Kidney epithelial cell (primary cell): ENCODE results near the gene HYAL4. TPM values are rescaled to one million over a fixed set of nuclear protein-coding genes. Genes with fewer than 3 reads are reported as not detected.

Experiments
- DNase-seq: peaks from one replicate; pipeline ENCODE4 v3.0.0-alpha.2; 2010; ENCODE audit warnings: low read depth
- H3K27me3 ChIP-seq: 2 replicates; pipeline ENCODE4 v1.6.0; 2011; ENCODE audit warnings: low read length; ENCODE audit not compliant: control insufficient read depth, insufficient read depth
- H3K36me3 ChIP-seq: 2 replicates; pipeline ENCODE4 v1.5.1; 2011; ENCODE audit warnings: low read length; ENCODE audit not compliant: control insufficient read depth, insufficient read depth
- H3K4me3 ChIP-seq: 2 replicates; pipeline ENCODE4 v1.5.1; 2011; ENCODE audit warnings: low read depth, mild to moderate bottlenecking, control low read depth, low read length
- total RNA-seq: library from RNA; depleted of rRNA; stranded (reverse); fragments of >200 nt; gene quantifications from 2 replicates; pipeline ENCODE4 v1.2.3, GENCODE V29; 2015
- TF ChIP-seq, protein P1 (sequence below): IDR thresholded peaks from 2 replicates; pipeline ENCODE4 v1.5.1; 2011; ENCODE audit warnings: mild to moderate bottlenecking, moderate library complexity, low read length, control low read depth, inconsistent platforms; ENCODE audit not compliant: insufficient read depth, poor library complexity, severe bottlenecking

Gene HYAL4, protein sequence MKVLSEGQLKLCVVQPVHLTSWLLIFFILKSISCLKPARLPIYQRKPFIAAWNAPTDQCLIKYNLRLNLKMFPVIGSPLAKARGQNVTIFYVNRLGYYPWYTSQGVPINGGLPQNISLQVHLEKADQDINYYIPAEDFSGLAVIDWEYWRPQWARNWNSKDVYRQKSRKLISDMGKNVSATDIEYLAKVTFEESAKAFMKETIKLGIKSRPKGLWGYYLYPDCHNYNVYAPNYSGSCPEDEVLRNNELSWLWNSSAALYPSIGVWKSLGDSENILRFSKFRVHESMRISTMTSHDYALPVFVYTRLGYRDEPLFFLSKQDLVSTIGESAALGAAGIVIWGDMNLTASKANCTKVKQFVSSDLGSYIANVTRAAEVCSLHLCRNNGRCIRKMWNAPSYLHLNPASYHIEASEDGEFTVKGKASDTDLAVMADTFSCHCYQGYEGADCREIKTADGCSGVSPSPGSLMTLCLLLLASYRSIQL
- not detected in 2 replicates for total RNA-seq

DNA sequence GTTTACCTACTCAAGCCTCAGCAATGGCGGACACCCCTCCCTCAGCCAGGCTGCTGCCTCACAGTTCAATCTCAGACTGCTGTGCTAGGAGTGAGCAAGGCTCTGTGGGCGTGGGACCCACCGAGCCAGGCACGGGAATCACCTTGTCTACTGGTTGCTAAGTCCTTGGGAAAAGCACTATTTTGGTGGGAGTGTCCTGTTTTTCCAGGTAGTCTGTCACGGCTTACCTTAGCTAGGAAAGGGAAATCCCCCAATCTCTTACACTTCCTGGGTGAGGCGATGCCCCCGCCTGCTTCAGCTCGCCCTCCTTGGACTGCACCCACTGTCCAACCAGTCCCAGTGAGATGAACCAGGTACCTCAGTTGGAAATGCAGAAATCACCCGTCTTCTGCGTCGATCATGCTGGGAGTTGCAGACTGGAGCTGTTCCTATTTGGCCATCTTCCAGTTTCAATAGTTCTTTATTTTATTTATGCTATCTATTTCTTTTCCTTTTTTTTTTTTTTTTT, at the start of gene HYAL4:
TSS of gene HYAL4 (plus strand) at position 458 of the 508 bp plus-strand sequence. CDS start 23,105 bp downstream, outside the sequence.
- DNase-seq, result no peak

DNA sequence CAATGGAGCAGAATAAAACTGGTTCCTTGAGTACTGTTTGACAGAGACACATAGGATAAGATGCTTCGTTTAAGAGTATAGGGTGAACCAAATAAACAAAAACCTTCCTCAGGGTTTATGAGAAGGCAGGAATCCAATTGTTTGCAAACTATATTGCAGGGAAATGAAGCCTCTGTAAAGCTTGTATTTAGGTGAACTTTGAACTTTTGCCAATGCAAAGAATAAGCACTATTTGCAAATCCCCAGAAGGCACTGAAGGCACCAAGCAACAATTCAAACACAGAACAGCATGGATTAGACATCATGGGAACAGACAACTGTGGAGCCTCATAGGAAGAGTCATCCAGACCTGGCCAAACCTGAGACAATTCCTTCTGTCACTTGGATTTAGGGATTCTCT, 49.1 kb upstream of the HYAL4 start:
- Histone ChIP-seq H3K27me3 (no peaks in the 10 kb centered on the region), H3K4me3 (no peak overlapping the region), H3K36me3 (no peaks in the 10 kb centered on the region)
- TF ChIP-seq, protein P1, sequence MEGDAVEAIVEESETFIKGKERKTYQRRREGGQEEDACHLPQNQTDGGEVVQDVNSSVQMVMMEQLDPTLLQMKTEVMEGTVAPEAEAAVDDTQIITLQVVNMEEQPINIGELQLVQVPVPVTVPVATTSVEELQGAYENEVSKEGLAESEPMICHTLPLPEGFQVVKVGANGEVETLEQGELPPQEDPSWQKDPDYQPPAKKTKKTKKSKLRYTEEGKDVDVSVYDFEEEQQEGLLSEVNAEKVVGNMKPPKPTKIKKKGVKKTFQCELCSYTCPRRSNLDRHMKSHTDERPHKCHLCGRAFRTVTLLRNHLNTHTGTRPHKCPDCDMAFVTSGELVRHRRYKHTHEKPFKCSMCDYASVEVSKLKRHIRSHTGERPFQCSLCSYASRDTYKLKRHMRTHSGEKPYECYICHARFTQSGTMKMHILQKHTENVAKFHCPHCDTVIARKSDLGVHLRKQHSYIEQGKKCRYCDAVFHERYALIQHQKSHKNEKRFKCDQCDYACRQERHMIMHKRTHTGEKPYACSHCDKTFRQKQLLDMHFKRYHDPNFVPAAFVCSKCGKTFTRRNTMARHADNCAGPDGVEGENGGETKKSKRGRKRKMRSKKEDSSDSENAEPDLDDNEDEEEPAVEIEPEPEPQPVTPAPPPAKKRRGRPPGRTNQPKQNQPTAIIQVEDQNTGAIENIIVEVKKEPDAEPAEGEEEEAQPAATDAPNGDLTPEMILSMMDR, result no peak
- no peak for DNase-seq

More for the DNA sequence above, at the start of gene HYAL4:
- H3K27me3 ChIP-seq, result no peaks in the 10 kb centered on the region
- no peak within 1 kb of the TSS for H3K4me3 ChIP-seq
- TF ChIP-seq, protein P1, result no peak
- H3K36me3 ChIP-seq, result no peaks in the 10 kb centered on the region

DNA sequence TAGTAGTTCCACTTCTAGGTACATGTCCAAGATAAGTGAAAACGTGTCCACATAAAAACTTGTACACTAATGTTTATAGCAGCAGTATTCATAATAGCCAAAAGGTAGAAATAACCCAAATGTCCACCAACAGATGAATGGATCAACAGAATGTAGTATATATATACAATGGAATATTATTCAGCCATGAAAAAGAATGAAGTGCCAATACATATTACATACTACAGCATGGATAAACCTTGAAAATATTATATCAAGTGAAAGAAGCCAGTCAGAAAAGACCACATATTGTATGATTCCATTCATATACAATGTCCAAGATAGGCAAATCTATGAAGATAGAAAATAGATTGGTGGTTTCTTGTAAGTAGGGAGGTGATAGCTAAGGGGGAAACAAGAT, 48.4 kb upstream of the HYAL4 start:
- TF ChIP-seq, protein P1, result no peak
- Histone ChIP-seq H3K27me3 (no peaks in the 10 kb centered on the region), H3K4me3 (no peak overlapping the region), H3K36me3 (no peaks in the 10 kb centered on the region)
- DNase-seq, result no peak

DNA sequence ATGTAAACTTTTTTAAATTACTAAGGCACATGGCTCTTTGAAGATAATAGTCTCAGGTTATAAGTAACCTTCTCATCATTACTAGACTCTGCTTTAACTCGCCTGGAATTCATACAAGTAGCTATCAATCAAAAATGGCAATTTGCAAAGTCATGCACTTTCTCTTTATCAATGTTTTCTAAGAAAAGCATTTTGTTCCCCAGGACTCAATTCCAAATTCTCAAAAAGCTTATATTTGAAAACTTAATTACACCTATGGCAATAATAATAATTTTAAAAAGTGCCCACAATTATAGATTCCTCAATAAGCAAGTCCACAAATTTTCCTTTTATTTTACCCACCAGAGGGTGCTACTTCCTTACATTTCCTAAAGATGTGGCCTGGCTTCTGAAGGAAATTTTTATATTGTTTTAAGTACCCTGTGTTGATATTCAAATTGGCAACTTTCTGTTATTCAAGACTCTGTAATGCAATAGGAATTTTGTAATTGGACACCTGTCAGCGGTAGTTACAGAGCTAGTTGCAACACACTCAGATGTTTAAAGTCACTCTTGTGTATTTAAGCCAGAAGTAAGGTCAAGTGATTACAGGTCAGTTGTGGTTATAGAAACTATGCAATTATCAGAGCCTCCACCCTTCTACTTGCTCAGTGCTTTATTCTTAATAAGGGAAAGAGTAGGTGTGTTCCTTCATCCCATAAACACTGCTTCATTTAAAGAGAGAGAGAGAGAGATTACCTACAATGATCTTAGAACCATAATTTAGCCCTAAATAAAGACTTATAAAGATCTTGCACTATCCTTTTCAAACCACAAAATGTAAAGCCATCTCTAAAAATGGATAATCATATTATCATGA, 47.1 kb upstream of the HYAL4 start:
- no peak overlapping the region for H3K4me3 ChIP-seq
- TF ChIP-seq, protein P1, result peak; percentile 44

DNA sequence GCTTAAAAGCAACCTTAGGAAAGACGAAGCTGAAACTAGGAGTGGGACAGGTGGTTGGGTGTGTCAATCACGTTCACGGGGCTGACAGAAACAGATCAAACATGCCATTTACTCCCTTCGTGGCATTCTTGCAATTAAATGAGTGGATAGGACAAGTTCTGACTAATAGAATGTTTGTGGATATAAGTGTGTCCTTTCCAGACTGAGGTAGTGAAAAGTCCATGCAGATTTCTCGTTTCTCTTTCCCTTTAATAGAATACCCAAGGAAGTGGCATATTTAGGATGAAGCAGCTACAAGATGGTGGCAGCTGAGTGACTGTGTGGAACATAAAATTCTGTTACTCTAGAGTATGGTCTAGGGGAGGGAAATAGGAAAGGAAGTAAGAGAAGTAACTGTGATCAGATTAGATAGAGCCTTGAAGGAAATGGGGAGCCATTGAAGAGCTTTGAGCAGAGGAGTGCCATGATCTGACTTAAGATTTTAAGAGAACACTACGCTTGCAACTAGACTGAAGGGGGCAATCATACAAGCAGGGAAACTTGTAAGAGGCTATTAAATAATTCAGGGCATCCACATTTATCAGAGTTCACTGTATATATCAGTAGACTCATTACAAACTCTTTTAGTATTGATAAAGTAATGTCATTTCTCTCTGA, 46.3 kb upstream of the HYAL4 start:
- Histone ChIP-seq H3K4me3 (no peak overlapping the region), H3K36me3 (no peaks in the 10 kb centered on the region), H3K27me3 (no peaks in the 10 kb centered on the region)
- DNase-seq, result no peak
- TF ChIP-seq, protein P1, result no peak

More for the DNA sequence above, 47.1 kb upstream of the HYAL4 start:
- H3K36me3 ChIP-seq, result no peaks in the 10 kb centered on the region
- no peaks in the 10 kb centered on the region for H3K27me3 ChIP-seq
- peak; percentile 94 for DNase-seq
